ENCODE data around the gene INSC. TPM values are rescaled to one million over a fixed set of nuclear protein-coding genes. Genes with fewer than 3 reads are reported as not detected.

Gene INSC
- total and polyA plus RNA-seq, 2 experiments from 2014 or later, result 0.97 to 1.5 TPM

- no peak for TF ChIP-seq NANOG (IDR thresholded peaks at IDR 0.05; ENCODE audit: borderline replicate concordance)
- TF ChIP-seq EZH2 (IDR thresholded peaks at IDR 0.05; ENCODE audit: low read depth, unreplicated experiment), result peak; percentile 23
- TF ChIP-seq POLR2AphosphoS5 (IDR thresholded peaks at IDR 0.05; ENCODE audit: low read depth), result peak; percentile 46; the same call in 1 of the 2 replicates
- 0 out of 2 replicates have a peak, but pooled peaks have one; percentile 42 for TF ChIP-seq CREB1 (CRISPR knock-in tag; IDR thresholded peaks at IDR 0.05; ENCODE audit: low read depth)
- no peak for TF ChIP-seq ZNF114 (CRISPR knock-in tag; IDR thresholded peaks at IDR 0.05)
- TF ChIP-seq REST (IDR thresholded peaks at IDR 0.05; ENCODE audit: unreplicated experiment), result no peak
- Histone ChIP-seq H3K9me2 (ENCODE audit: insufficient read depth) (no peaks in the 10 kb centered on the region; the same call in 1 of the 2 replicates), H3F3A (replicated peaks; ENCODE audit: low read depth) (no peaks in the 10 kb centered on the region), H3K4me1 (ENCODE audit: insufficient read depth) (peaks cover 9% of the 10 kb centered on the region; the same call in 1 of the 2 replicates), H3K4me2 (peak within 1 kb of the TSS; percentile 92), H4K20me1 (replicated peaks; ENCODE audit: insufficient read depth) (no peaks in the 10 kb centered on the region), H3K27me3 (ENCODE audit: insufficient read depth) (peaks cover 34% of the 10 kb centered on the region), H2AFZ (peak within 1 kb of the TSS; percentile 95), H3K79me2 (replicated peaks; ENCODE audit: insufficient read depth) (no peaks in the 10 kb centered on the region), H3K36me3 (ENCODE audit: insufficient read depth) (no peaks in the 10 kb centered on the region), H3K4me3 (peak within 1 kb of the TSS; percentile 82), H3K27ac (ENCODE audit: low read depth) (no peak within 1 kb of the TSS)
- DNase-seq (ENCODE audit: low spot score), result peak; percentile 74
- H3K4me3 Mint-ChIP-seq, result peak within 1 kb of the TSS; percentile 84
- H3K9me3 Mint-ChIP-seq, result peaks cover 32% of the 10 kb centered on the region
- peaks cover 25% of the 10 kb centered on the region for H3K36me3 Mint-ChIP-seq (ENCODE audit: low read depth)
- peaks cover 32% of the 10 kb centered on the region for H3K27me3 Mint-ChIP-seq (ENCODE audit: insufficient read depth, low read depth, poor library complexity)
- H3K4me1 Mint-ChIP-seq, result peaks cover 13% of the 10 kb centered on the region
- peak; percentile 64 for ATAC-seq
- H3K27ac Mint-ChIP-seq, result no peak within 1 kb of the TSS
Observed at GRCh38 chr11:15073361-15074205, 41.1 kb upstream of the INSC start, which contains the start of gene CALCB. CALCB (plus strand) TSS chr11:15073593; CDS start chr11:15074719, 1,126 bp downstream.

- peaks cover 11% of the 10 kb centered on the region for H3K4me1 Mint-ChIP-seq
- Histone ChIP-seq H3K4me2 (peak overlapping the region; percentile 92), H2AFZ (peak overlapping the region; percentile 95), H3K4me1 (ENCODE audit: insufficient read depth) (peaks cover 9% of the 10 kb centered on the region; the same call in 1 of the 2 replicates), H3K36me3 (ENCODE audit: insufficient read depth) (no peaks in the 10 kb centered on the region), H4K20me1 (replicated peaks; ENCODE audit: insufficient read depth) (no peaks in the 10 kb centered on the region), H3K27ac (ENCODE audit: low read depth) (no peak overlapping the region), H3K9me2 (ENCODE audit: insufficient read depth) (no peaks in the 10 kb centered on the region; the same call in 1 of the 2 replicates), H3K79me2 (replicated peaks; ENCODE audit: insufficient read depth) (no peaks in the 10 kb centered on the region), H3K4me3 (peak overlapping the region; percentile 82), H3K27me3 (ENCODE audit: insufficient read depth) (peaks cover 34% of the 10 kb centered on the region), H3F3A (replicated peaks; ENCODE audit: low read depth) (no peaks in the 10 kb centered on the region)
- peak; percentile 89 for ATAC-seq
- peaks cover 23% of the 10 kb centered on the region for H3K9me3 Mint-ChIP-seq
- peak; percentile 93 for DNase-seq (ENCODE audit: low spot score)
- H3K36me3 Mint-ChIP-seq (ENCODE audit: low read depth), result peaks cover 17% of the 10 kb centered on the region
- no peak overlapping the region for H3K27ac Mint-ChIP-seq
- peaks cover 30% of the 10 kb centered on the region for H3K27me3 Mint-ChIP-seq (ENCODE audit: insufficient read depth, low read depth, poor library complexity)
- H3K4me3 Mint-ChIP-seq, result peak overlapping the region; percentile 84
- TF ChIP-seq ZNF114 (CRISPR knock-in tag; IDR thresholded peaks at IDR 0.05), result peak; percentile 19; the same call in 1 of the 2 replicates
- no peak for TF ChIP-seq ZNF331 (CRISPR knock-in tag; IDR thresholded peaks at IDR 0.05; ENCODE audit: low read depth)
- no peak for TF ChIP-seq STAT1 (IDR thresholded peaks at IDR 0.05; ENCODE audit: unreplicated experiment)
- TF ChIP-seq POLR2AphosphoS5 (IDR thresholded peaks at IDR 0.05; ENCODE audit: low read depth), result no peak
- no peak for TF ChIP-seq JUNB (IDR thresholded peaks at IDR 0.05; ENCODE audit: unreplicated experiment)
- no peak for TF ChIP-seq NANOG (IDR thresholded peaks at IDR 0.05; ENCODE audit: borderline replicate concordance)
- peak; percentile 72 for TF ChIP-seq CREB1 (CRISPR knock-in tag; IDR thresholded peaks at IDR 0.05; ENCODE audit: low read depth)
- no peak for TF ChIP-seq EZH2phosphoT487 (IDR thresholded peaks at IDR 0.05; ENCODE audit: unreplicated experiment)
- no peak for TF ChIP-seq ETS1 (IDR thresholded peaks at IDR 0.05)
- TF ChIP-seq EZH2 (IDR thresholded peaks at IDR 0.05; ENCODE audit: low read depth, unreplicated experiment), result peak; percentile 20
- peak; percentile 72 to 92 for TF ChIP-seq CTCF (conservative IDR thresholded peaks at IDR 0.05; ENCODE audit: low read depth in 2 of 2)
Observed at GRCh38 chr11:15074206-15075161, 40.2 kb upstream of the INSC start.

Data from GM23338 (cell line).